ENCODE data around the gene VDR.
"Not testable (repeated sequence)": the region's sequence is repeated elsewhere in the genome, so short reads cannot be mapped to it uniquely, and the experiment has no call there.

Gene VDR

GRCh38 chr12:47850153-47851084 lies 54.4 kb downstream of the VDR start:
- no peak for DNase-seq (ENCODE audit: low read depth in 1 of 2, low spot score in 1 of 2)

GRCh38 chr12:47849261-47849660 lies 55.5 kb downstream of the VDR start:
- DNase-seq (ENCODE audit: low read depth in 1 of 2, low spot score in 1 of 2) = no peak

DNA sequence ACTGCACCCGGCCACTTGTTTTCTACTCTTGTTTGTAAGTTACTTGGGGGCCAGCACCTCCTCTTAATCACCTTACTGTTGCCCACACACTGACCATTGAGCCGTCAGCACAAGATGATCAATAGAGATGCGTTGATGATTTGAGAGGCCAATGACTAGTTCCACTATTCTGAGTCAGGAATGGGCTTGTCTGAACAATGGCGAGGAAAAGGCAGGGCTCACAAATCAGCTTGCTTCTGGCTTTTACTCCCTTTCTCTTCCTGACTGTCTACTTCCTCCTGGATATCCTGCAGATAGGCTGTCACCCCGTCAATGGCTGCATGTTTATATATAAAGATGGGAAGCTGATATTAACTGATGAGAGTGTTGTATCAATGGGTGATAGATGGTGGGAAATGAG lies 55.9 kb downstream of the VDR start:
- no peak for DNase-seq (ENCODE audit: low read depth in 1 of 2, low spot score in 1 of 2)

- no peak for DNase-seq (ENCODE audit: low read depth in 1 of 2, low spot score in 1 of 2)
Measured at GRCh38 chr12:47846294-47846996, 58.3 kb downstream of the VDR start.

GRCh38 chr12:47845081-47845480 lies 59.7 kb downstream of the VDR start:
- no peak for DNase-seq (ENCODE audit: low read depth in 1 of 2, low spot score in 1 of 2)

DNA sequence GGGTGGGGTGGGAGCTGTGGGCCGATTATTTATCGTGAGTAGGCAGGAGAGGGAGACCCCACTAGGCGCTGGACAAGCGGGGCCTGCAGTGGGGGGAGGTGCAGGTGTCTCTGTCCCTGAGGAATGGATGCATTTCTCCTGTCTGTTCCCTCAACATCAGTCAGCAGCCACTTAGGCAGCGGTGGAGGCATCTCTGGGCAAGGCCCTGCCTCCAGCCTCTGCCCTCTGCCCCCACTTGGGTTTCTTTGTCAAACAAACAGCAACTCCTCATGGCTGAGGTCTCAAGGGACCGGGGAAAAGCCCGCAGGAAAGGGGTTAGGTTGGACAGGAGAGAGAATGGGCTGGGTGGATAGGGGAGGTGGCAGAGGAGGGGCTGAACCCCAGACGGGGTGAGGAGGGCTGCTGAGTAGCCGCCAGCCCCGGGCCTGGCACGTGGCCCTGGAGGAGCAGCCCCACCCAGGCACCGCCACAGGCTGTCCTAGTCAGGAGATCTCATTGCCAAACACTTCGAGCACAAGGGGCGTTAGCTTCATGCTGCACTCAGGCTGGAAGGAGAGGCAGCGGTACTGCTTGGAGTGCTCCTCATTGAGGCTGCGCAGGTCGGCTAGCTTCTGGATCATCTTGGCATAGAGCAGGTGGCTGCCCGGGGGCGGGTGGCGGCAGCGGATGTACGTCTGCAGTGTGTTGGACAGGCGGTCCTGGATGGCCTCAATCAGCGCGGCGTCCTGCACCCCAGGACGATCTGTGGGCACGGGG lies 60.4 kb downstream of the VDR start:
- DNase-seq (ENCODE audit: low read depth in 1 of 2, low spot score in 1 of 2) = no peak

- no peak for DNase-seq (ENCODE audit: low read depth in 1 of 2, low spot score in 1 of 2)
Measured at GRCh38 chr12:47843226-47843980, 61.4 kb downstream of the VDR start.

DNA sequence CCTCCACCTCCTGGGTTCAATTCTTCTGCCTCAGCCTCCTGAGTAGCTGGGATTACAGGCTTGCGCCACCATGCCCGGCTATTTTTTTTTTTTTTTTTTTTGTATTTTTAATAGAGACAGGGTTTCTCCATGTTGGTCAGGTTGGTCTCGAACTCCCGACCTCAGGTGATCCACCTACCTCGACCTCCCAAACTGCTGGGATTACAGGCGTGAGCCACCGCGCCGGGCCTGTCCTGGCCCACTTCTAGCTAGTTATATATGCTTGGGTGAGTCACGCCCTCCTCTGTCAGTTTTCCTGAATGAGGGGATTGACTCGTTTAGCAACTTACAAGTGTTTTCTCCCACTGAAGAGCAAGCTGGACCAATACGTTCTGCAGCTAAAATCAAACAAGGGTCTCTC lies 62.3 kb downstream of the VDR start:
- not testable (repeated sequence) for DNase-seq (ENCODE audit: low read depth in 1 of 2, low spot score in 1 of 2)

- no peak for DNase-seq (ENCODE audit: low read depth in 1 of 2, low spot score in 1 of 2)
Measured at GRCh38 chr12:47841910-47842309, 62.9 kb downstream of the VDR start.

GRCh38 chr12:47841501-47841900 lies 63.3 kb downstream of the VDR start:
- DNase-seq (ENCODE audit: low read depth in 1 of 2, low spot score in 1 of 2) = no peak

DNA sequence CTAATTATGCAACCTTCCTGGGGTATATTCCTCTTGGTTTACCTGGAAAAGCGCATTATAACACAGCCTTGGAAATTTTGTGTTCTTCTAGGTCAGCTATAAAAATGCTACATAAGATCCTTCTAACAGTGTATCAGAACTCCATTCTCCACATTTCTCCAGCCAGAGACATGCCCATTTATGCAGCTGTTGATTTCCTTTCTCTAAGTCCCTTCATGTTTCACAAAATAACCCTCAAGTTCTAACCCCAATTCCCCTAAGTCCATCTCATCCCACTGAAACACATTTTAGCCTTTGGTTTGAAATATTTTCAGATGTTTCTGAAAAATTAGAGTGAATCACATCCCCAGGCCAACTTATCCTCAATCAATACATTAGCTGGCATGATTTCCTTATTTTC lies 64.2 kb downstream of the VDR start:
- DNase-seq (ENCODE audit: low read depth in 1 of 2, low spot score in 1 of 2) = no peak

- no peak for DNase-seq (ENCODE audit: low read depth in 1 of 2, low spot score in 1 of 2)
Measured at GRCh38 chr12:47839214-47839876, 65.4 kb downstream of the VDR start.

- no peak for DNase-seq (ENCODE audit: low read depth in 1 of 2, low spot score in 1 of 2)
Measured at GRCh38 chr12:47838286-47838931, 66.4 kb downstream of the VDR start.

DNA sequence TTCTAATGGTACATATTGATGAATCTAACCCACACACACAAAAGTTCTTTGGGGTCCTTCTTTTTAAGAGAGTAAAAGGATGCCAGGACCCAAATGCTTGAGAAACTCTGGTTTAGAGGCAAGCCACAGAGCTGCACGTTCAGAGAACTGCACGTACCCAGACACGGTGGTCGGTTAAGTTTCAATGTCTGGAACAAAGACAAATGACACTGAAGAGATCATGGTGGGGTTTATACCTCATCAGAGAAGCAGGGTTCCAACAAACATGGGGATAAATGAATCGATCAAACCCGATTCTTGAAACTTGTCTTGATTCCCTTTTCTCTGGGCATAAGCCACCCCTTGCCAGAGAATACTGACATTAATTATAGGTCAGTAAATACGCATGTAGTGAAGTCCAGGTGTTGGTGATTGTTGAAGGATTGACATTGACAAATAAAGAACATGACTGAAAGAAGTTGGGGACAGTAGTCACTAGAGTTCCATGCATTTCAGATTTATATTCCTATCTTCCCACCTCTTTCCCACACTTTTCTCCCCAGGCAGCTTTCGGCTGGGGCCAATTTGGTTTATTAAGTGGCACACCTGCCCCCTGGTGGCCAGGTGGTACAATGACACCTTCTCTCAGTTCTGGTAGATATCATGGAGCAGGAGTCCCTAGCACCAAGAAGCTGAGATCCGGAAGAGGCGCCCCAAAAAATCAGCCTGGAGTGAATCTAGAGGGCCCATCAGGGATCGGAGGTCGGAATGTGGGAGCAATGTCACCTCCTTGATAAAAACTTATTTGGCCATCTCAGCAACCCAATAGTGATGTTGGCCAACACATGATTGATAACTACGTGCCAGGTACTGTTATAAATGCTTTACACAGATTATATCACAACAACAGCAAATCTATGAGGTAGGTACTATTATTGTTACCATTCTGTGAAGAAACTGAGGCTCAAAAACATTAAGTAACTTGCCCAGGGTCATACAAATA lies 67.3 kb downstream of the VDR start:
- DNase-seq (ENCODE audit: low read depth in 1 of 2, low spot score in 1 of 2) = peak in 1 of 2 donors; percentile 59

- no peak for DNase-seq (ENCODE audit: low read depth in 1 of 2, low spot score in 1 of 2)
Measured at GRCh38 chr12:47835831-47836155, 69.0 kb downstream of the VDR start.

- DNase-seq (ENCODE audit: low read depth in 1 of 2, low spot score in 1 of 2) = no peak
Measured at GRCh38 chr12:47835006-47835830, 69.6 kb downstream of the VDR start.

DNA sequence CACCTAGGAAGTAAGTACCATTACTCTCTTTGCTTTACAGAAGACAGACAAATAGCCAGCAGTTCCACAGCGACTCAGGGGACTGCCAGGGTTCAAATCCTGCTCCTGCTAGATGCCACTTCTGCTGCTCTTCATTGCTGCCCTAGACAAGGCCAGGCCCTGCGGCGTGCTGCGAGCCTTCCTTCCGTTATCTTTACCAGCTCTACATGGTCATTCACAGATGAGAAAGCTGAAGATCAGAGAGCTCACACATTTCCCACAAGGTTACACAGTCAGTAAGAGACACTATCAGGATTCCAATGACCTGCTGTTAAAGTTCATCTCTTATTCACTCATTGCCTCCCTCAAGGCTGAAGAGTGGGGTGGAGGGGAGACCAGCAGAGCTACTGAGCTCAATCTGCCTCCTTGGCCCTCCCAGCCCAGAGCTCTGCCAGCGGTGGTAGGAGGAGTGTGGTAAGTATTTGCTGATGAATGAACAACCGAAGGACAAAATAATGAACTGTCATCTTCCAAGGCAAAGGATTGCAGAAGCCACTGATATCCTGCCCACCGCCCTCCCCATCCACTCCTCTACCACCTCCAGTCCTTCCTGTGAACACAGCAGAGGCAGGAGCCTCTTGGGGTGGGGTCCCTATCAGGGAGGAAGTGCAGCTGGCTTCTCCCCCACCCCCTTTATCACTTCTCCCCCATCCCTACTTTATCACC lies 70.4 kb downstream of the VDR start:
- no peak for DNase-seq (ENCODE audit: low read depth in 1 of 2, low spot score in 1 of 2)

Measured in activated T-helper 1 cell treated with anti-CD3 and anti-CD28 coated beads, Interleukin-2, amount 50 U/mL, for 16 hours (primary cell).